Activated naive CD8-positive, alpha-beta T cell (primary cell): ENCODE measurements around the gene ATAD3C.
A peak's percentile ranks its signal among the peaks of the same experiment; 100 is the strongest.
"Not testable (repeated sequence)": the region's sequence is repeated elsewhere in the genome, so short reads cannot be mapped to it uniquely, and the experiment has no call there.

ENCODE experiments used
- H3K27ac Mint-ChIP-seq: one replicate; pipeline ENCODE4 v1.8.0; 2021; ENCODE audit warnings: mixed read lengths
- H3K27me3 Mint-ChIP-seq: one replicate; pipeline ENCODE4 v1.8.0; 2021; ENCODE audit warnings: mixed read lengths
- H3K36me3 Mint-ChIP-seq: one replicate; pipeline ENCODE4 v1.8.0; 2021; ENCODE audit warnings: mixed read lengths
- H3K4me1 Mint-ChIP-seq: one replicate; pipeline ENCODE4 v1.8.0; 2021; ENCODE audit warnings: low read depth, mixed read lengths
- H3K4me3 Mint-ChIP-seq: one replicate; pipeline ENCODE4 v1.8.0; 2021; ENCODE audit warnings: mild to moderate bottlenecking, mixed read lengths
- H3K9me3 Mint-ChIP-seq: one replicate; pipeline ENCODE4 v1.8.0; 2021; ENCODE audit warnings: low read depth, mixed read lengths

Gene ATAD3C

DNA sequence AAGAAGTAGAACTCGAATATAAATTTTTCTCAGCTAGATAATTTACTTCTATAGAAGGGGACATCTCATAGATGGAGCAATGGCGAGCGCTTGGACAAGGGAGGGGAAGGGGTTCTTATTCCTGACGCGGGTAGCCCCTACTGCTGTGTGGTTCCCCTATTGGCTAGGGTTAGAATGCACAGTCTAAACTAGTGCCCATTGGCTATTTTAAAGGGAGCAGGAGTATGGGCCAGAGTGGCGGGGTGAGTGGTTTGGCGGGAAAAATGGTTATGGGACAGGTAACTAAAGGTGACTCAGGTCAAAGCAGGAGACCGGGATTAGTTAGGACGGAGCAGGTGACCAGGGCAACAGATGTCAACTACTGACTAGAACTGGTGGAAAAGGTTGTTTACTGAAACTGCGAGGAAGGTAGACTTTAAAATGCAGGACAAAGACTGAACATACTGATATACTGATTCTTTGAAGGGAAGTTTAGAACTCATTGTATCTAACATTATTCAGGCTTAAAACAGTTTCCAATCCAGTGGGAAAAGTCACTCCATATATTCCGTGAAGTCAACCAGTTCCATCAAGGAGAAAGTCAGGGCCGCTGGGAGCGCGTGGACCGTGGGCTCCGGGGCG is 61.5 kb downstream of the ATAD3C start:
- H3K36me3 Mint-ChIP-seq, result no peaks in the 10 kb centered on the region
- peak overlapping the region; percentile 87 for H3K27ac Mint-ChIP-seq
- H3K4me1 Mint-ChIP-seq, result peaks cover 11% of the 10 kb centered on the region
- peak overlapping the region; percentile 95 for H3K4me3 Mint-ChIP-seq
- H3K9me3 Mint-ChIP-seq, result no peaks in the 10 kb centered on the region
- H3K27me3 Mint-ChIP-seq, result no peaks in the 10 kb centered on the region

DNA sequence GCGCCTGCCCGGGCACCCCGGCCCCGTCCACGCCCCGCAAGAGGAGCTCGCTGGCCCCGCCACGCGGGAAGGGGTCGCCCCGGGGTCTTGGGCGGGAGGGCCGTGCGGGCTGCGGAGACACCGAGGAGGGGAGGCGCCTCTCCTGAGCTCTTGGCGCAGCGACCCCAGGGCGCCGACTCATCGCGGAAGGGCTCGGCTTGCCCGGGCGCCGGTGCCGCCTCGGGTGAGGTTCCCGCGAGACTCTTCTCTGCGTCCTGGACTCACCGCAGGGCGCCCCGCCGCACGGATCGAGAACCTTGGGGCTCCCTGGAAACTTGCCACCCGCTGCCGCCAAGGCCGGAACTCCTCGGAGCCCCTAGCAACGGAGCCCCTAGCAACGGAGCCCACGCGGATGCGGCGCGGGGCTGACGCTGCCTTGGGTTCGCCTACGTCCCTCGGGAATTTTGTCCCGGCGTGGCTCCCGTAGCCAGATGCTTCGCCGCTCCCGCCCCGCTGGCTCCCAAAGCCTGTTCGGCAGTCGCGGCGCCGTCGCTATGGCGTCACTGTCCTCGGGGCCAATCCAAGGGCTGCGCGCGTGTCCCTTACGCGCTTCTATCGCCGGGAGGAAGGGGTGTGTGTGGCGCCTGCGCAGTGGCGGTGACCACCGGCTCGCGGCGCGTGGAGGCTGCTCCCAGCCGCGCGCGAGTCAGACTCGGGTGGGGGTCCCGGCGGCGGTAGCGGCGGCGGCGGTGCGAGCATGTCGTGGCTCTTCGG is 62.2 kb downstream of the ATAD3C start, which contains the start of gene ATAD3A:
Gene ATAD3A, plus strand, starts transcription at position 630 of the 753 bp plus-strand sequence. Its CDS starts 107 bp downstream, at position 737.
- Mint-ChIP-seq H3K4me1 (peaks cover 11% of the 10 kb centered on the region), H3K27me3 (no peaks in the 10 kb centered on the region), H3K4me3 (peak within 1 kb of the TSS; percentile 95), H3K9me3 (no peaks in the 10 kb centered on the region), H3K36me3 (no peaks in the 10 kb centered on the region), H3K27ac (peak within 1 kb of the TSS; percentile 87)

DNA sequence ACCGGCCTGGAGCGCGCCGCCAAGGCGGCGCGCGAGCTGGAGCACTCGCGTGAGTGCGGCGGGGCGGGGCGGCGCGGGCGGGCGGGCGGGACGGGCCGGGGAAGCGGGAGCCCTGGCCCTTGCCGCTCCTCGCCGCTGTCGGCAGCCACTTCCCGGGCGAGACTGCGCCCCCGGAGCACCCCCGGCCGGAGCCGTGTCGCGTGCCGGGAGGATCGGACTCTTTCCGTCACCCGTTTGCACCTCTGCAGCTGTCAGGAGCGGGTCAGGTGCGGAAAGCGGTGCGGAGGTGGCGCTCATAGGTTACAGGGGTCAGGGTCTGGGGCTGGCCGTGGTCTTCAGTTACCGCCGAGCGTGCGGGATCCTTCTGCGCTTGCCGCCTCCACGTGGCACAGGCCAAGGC is 62.9 kb downstream of the ATAD3C start:
- Mint-ChIP-seq H3K4me3 (peak overlapping the region; percentile 85), H3K4me1 (peaks cover 10% of the 10 kb centered on the region)
- H3K27me3 Mint-ChIP-seq, H3K9me3 Mint-ChIP-seq, H3K36me3 Mint-ChIP-seq, H3K27ac Mint-ChIP-seq: not testable (repeated sequence)

DNA sequence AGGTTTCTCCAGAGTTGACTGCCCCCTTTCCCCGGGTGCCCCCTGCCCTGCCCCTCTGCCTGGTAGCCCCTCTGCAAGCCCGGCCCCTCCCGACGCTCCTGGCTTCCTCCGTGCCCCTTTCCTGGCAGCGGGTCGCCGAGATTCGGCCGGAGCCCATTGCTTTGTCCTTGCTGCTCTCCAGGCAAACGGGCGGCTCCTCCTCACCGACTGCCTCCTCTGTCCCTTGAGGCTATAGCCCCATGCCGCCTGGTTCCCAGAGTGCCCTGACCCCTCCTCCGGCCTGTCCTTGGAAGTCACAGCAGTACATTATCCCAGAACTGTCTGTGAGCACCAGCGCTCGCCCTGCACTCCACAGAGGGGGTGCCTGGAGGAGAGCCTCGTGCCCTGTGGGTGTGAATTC is 64.2 kb downstream of the ATAD3C start:
- H3K27me3 Mint-ChIP-seq, H3K27ac Mint-ChIP-seq, H3K36me3 Mint-ChIP-seq, H3K9me3 Mint-ChIP-seq: not testable (repeated sequence)
- H3K4me3 Mint-ChIP-seq, result peak overlapping the region; percentile 84
- H3K4me1 Mint-ChIP-seq, result peaks cover 10% of the 10 kb centered on the region

DNA sequence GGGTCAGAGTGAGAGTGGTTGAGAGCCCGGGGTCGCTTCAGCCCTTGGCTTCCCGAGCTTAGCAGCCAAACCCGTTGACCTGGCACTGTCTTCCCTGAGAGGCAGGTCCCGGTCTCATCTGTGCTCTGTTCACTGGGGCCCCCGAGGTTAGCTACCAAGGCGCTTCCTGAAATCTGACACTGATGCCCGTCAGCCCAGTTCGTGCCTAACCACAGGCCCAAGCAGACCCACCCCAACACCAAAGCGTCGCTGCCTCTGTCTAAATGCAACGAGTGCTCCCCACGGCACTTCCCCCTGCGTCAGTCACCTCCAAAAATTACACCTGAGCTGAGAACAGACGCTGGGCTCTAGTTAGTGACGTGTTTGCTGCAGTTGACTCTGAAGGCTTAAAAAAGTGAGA is 64.9 kb downstream of the ATAD3C start:
- not testable (repeated sequence) for H3K27me3 Mint-ChIP-seq, H3K9me3 Mint-ChIP-seq, H3K36me3 Mint-ChIP-seq, H3K4me3 Mint-ChIP-seq, H3K27ac Mint-ChIP-seq
- peaks cover 10% of the 10 kb centered on the region for H3K4me1 Mint-ChIP-seq

DNA sequence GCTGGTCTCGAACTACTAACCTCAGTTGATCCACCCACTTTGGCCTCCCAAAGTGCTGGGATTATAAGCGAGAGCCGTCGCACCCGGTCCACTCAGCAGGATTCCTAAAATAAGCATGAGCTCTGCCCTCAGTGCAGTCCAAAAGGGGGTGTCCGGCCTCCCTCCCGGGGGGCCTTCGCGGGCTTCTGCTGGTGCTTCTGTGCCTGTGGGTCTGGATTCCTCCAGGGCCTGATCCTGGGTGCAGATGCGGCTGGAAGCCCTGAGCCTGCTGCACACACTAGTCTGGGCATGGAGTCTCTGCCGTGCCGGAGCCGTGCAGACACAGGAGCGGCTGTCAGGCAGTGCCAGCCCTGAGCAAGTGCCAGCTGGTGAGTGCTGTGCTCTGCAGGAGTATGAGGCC is 67.4 kb downstream of the ATAD3C start:
- not testable (repeated sequence) for H3K4me1 Mint-ChIP-seq, H3K9me3 Mint-ChIP-seq, H3K4me3 Mint-ChIP-seq, H3K36me3 Mint-ChIP-seq, H3K27me3 Mint-ChIP-seq, H3K27ac Mint-ChIP-seq

DNA sequence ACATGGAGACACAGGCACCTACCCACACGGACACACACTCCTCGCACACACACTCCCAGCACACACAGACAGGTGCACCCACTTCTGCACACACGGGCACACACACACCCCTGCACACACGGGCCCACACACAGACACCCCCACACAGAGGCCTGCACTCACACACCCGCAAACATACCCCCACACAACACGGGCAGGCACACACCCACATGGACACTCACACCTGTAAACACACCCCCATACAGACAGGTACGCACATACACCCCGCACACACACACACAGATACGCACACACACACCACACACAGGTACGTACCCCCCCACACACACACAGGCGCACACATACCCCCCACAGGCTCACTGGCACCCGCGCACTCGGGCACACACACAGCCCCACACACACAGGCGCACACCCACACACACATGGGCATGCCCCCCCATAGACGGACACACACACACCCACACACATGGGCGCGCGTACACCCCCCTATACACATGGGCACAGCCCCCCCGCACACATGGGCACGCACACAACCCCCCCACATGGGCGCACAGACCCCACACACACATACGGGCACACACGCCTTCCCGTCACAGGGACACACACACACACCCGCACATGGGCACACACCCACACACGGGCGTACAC is 68.6 kb downstream of the ATAD3C start:
- Mint-ChIP-seq H3K9me3 (no peaks in the 10 kb centered on the region), H3K36me3 (no peaks in the 10 kb centered on the region), H3K27me3 (no peaks in the 10 kb centered on the region)

DNA sequence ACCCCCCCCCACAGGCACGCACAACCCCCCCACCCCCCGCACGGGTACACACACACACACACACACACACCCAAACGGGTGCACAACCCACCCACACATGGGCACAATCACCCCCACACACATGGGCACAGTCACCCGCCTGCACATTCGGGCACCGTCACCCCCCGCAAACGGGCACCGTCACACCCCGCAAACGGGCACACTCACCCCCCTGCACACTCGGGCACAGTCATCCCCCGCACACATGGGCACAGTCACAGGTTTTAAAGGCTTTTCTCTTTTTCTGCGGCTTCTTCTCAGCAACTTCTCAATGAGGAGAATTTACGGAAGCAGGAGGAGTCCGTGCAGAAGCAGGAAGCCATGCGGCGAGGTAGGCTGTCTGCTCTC is 69.1 kb downstream of the ATAD3C start:
- not testable (repeated sequence) for H3K27me3 Mint-ChIP-seq, H3K27ac Mint-ChIP-seq, H3K9me3 Mint-ChIP-seq, H3K36me3 Mint-ChIP-seq, H3K4me1 Mint-ChIP-seq, H3K4me3 Mint-ChIP-seq

More for the DNA sequence above, 68.6 kb downstream of the ATAD3C start:
- no peak overlapping the region for H3K4me3 Mint-ChIP-seq
- H3K27ac Mint-ChIP-seq, result no peak overlapping the region
- peaks cover 4% of the 10 kb centered on the region for H3K4me1 Mint-ChIP-seq
